ENCODE data around the gene BORCS5.

DNA sequence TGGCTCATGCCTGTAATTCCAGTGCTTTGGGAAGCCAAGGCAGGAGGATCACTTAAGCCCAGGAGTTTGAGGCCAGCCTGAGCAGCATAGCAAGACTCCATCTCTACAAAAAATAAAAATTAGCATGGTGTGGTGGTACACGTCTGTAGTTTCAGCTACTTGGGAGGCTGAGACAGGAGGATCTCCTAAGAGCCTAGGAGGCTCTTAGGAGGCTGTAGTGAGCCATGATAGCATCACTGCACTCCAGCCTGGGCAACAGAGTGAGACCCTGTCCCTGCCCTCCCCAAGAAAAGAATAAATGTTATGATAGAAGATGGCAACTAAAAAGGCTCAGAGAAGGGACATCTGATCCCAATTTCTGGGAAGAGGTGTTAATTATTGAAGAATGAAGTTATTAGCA lies 3.6 kb upstream of the BORCS5 start:
- TF ChIP-seq BRCA1 (IDR thresholded peaks at IDR 0.05; ENCODE audit: low read depth, low read length) = no peak
- no peak for TF ChIP-seq NRF1 (IDR thresholded peaks at IDR 0.05; ENCODE audit: low read depth, low read length)
- TF ChIP-seq RBBP5 (IDR thresholded peaks at IDR 0.05; ENCODE audit: borderline replicate concordance, low read depth, low read length) = no peak
